SU-DHL-6 (cell line): ENCODE data around the gene VANGL2.

Experiments
- CTCF ChIP-seq: fragments of 200-600 bp; sonication (generic); IDR thresholded peaks from one replicate; pipeline ENCODE4 v1.5.1; 2017; ENCODE audit warnings: antibody characterized with exemption, mild to moderate bottlenecking, low read length, moderate library complexity; ENCODE audit not compliant: insufficient read depth, poor library complexity, severe bottlenecking
- EZH2phosphoT487 ChIP-seq: fragments of 200-600 bp; sonication (generic), shearing (Covaris generic); conservative IDR thresholded peaks from 2 replicates; pipeline ENCODE4 v1.6.1; 2018; ENCODE audit warnings: mild to moderate bottlenecking, antibody characterized with exemption, low read length, moderate library complexity, mixed read lengths

- TF ChIP-seq CTCF: no peak
- no peak for TF ChIP-seq EZH2phosphoT487
Observed at GRCh38 chr1:160413716-160414115, 13.4 kb downstream of the VANGL2 start.
